B cell (primary cell): ENCODE measurements around the gene HAUS3. TPM values are rescaled to one million over a fixed set of nuclear protein-coding genes. Genes with fewer than 3 reads are reported as not detected.
"Not testable (repeated sequence)": the region's sequence is repeated elsewhere in the genome, so short reads cannot be mapped to it uniquely, and the experiment has no call there.

Experiments
- ATAC-seq: fragments of 200-7000 bp; cut with Tn5 transposase; one replicate; pipeline ENCODE4 v1.10.0; 2021; ENCODE audit warnings: low read depth, mild to moderate bottlenecking, moderate number of reproducible peaks, moderate library complexity
- CTCF ChIA-PET: fragments of 350-600 bp; sonication (Branson Sonifier 250); formaldehyde crosslinking; loops from one replicate; lab custom pipeline; 2021; ENCODE audit warnings: antibody characterized with exemption, inconsistent platforms; lab: Charles Lee
- POLR2A ChIA-PET: fragments of 350-600 bp; sonication (Branson Sonifier 250); formaldehyde crosslinking; loops from one replicate; lab custom pipeline; 2021; ENCODE audit warnings: antibody characterized with exemption; lab: Charles Lee
- DNase-seq: peaks from one replicate; pipeline ENCODE4 v3.0.0; 2013
- H2AFZ ChIP-seq: 2 replicates; pipeline ENCODE4 v1.6.1; 2012; ENCODE audit warnings: mild to moderate bottlenecking, low read depth, low read length; ENCODE audit not compliant: insufficient read depth, poor library complexity, severe bottlenecking
- H3K27ac ChIP-seq, 2 donors: 1 replicate in 1 of 2; 2 replicates in 1 of 2; pipeline ENCODE4 v1.5.1; 2012 to 2013; ENCODE audit warnings: low read length in 2 of 2, mild to moderate bottlenecking in 2 of 2, moderate library complexity in 1 of 2
- H3K27me3 ChIP-seq, 4 experiments: fragments of 200-600 bp in 1 of 4; sonication (generic) in 1 of 4; replicated peaks in 1 of 4; 1 replicate in 2 of 4; 2 replicates in 2 of 4; pipeline versions ENCODE4 v1.6.1 to v1.7.0; 2013 to 2016; ENCODE audit warnings: low read length in 3 of 4, mild to moderate bottlenecking in 2 of 4, mixed read lengths in 1 of 4, moderate library complexity in 1 of 4; ENCODE audit not compliant: insufficient read depth in 4 of 4, control insufficient read depth in 3 of 4; ENCODE audit errors: control extremely low read depth in 1 of 4
- H3K36me3 ChIP-seq, 2 experiments: replicated peaks in 1 of 2; 1 replicate in 1 of 2; 2 replicates in 1 of 2; pipeline versions ENCODE4 v1.6.1 to v1.7.1; 2013; ENCODE audit warnings: low read length in 1 of 2; ENCODE audit not compliant: insufficient read depth in 2 of 2, control insufficient read depth in 1 of 2; ENCODE audit errors: control extremely low read depth in 1 of 2, extremely low read depth in 1 of 2
- H3K4me1 ChIP-seq, 2 donors: fragments of 200-600 bp in 1 of 2; sonication (generic) in 1 of 2; 1 replicate in 1 of 2; 2 replicates in 1 of 2; pipeline versions ENCODE4 v1.5.1 to v1.6.1; 2013 to 2017; ENCODE audit warnings: low read length in 2 of 2; ENCODE audit not compliant: control insufficient read depth in 2 of 2, insufficient read depth in 2 of 2
- H3K4me2 ChIP-seq: replicated peaks from 2 replicates; pipeline ENCODE3; 2012; ENCODE audit warnings: mild to moderate bottlenecking, low read depth, low read length; ENCODE audit not compliant: poor library complexity, severe bottlenecking
- H3K4me3 ChIP-seq, 5 experiments: fragments of 200-600 bp in 1 of 5; sonication (generic) in 1 of 5; 1 replicate in 3 of 5; 2 replicates in 2 of 5; pipeline versions ENCODE4 v1.5.1 to v1.7.0; 2011 to 2016; ENCODE audit warnings: low read length in 4 of 5, mild to moderate bottlenecking in 4 of 5, low read depth in 2 of 5, control low read depth in 1 of 5, moderate library complexity in 1 of 5; ENCODE audit not compliant: insufficient read depth in 1 of 5; ENCODE audit errors: control extremely low read depth in 1 of 5, extremely low read depth in 1 of 5
- H3K79me2 ChIP-seq: fragments of 200-600 bp; sonication (generic); one replicate; pipeline ENCODE4 v1.6.0; 2016; ENCODE audit warnings: low read length; ENCODE audit not compliant: control insufficient read depth, insufficient read depth
- H3K9ac ChIP-seq: fragments of 200-600 bp; sonication (generic); 2 replicates; pipeline ENCODE4 v1.6.1; 2017; ENCODE audit warnings: mild to moderate bottlenecking, low read length, moderate library complexity
- H3K9me3 ChIP-seq, 3 donors: one replicate each; pipeline versions ENCODE4 v1.6.1 to v1.7.1; 2013; ENCODE audit warnings: low read length in 2 of 3; ENCODE audit not compliant: control insufficient read depth in 2 of 3, insufficient read depth in 1 of 3; ENCODE audit errors: control extremely low read depth in 1 of 3
- H4K20me1 ChIP-seq: 2 replicates; pipeline ENCODE4 v1.6.0; 2012; ENCODE audit warnings: mild to moderate bottlenecking, low read length; ENCODE audit not compliant: insufficient read depth, control insufficient read depth, poor library complexity, severe bottlenecking
- H3K27ac Mint-ChIP-seq: one replicate; pipeline ENCODE4 v1.8.0; 2021; ENCODE audit warnings: mixed read lengths
- H3K27me3 Mint-ChIP-seq: one replicate; pipeline ENCODE4 v1.8.0; 2021; ENCODE audit warnings: mixed read lengths
- H3K4me1 Mint-ChIP-seq: one replicate; pipeline ENCODE4 v1.8.0; 2021; ENCODE audit warnings: mixed read lengths
- H3K4me3 Mint-ChIP-seq: one replicate; pipeline ENCODE4 v1.8.0; 2021; ENCODE audit warnings: mixed read lengths
- H3K9me3 Mint-ChIP-seq: one replicate; pipeline ENCODE4 v1.8.0; 2022; ENCODE audit warnings: mixed read lengths; ENCODE audit not compliant: insufficient read depth
- CTCF ChIP-seq: fragments of 200-600 bp; IDR thresholded peaks from one replicate; pipeline ENCODE4 v1.8.0; 2022; ENCODE audit warnings: antibody characterized with exemption, mild to moderate bottlenecking
- EZH2 ChIP-seq: IDR thresholded peaks from 2 replicates; pipeline ENCODE4 v1.6.1; 2012; ENCODE audit warnings: borderline replicate concordance, low read depth, mild to moderate bottlenecking, moderate library complexity, low read length; ENCODE audit not compliant: insufficient read depth, poor library complexity, severe bottlenecking
- WGBS: methylation state at CpG from one replicate; pipeline ENCODE4 v1.1.5; 2013; ENCODE audit warnings: missing lambda C conversion rate; ENCODE audit not compliant: insufficient coverage; 5-methylcytosine and 5-hydroxymethylcytosine counted together
- intact Hi-C: fragments of 100-400 bp; cut with micrococcal nuclease; formaldehyde crosslinking; loops from one replicate; pipeline ENCODE4 v1.10.0; 2022
- polyA plus RNA-seq: library from polyadenylated mRNA; depleted of rRNA; stranded (reverse); fragments of >200 nt; gene quantifications from 2 replicates; pipeline ENCODE4 v1.2.3, GENCODE V29; 2012
- total RNA-seq, 2 donors: library from RNA; stranded (reverse); fragments of 120-200 nt in 1 of 2; gene quantifications; 1 replicate in 1 of 2; 2 replicates in 1 of 2; pipeline versions ENCODE4 v1.2.3 to v1.2.4, GENCODE V29; 2013 to 2022

The HAUS3 gene
- total and polyA plus RNA-seq, 2 donors (not counting 1 experiment from before 2014, with no cell fraction given): 8.2 to 26.5 TPM

- H3K4me2 ChIP-seq: no peak overlapping the region
- H3K4me3 ChIP-seq: no peak overlapping the region
- DNase-seq: no peak
- no peaks in the 10 kb centered on the region for H4K20me1 ChIP-seq
- no peaks in the 10 kb centered on the region for H3K79me2 ChIP-seq
- no peaks in the 10 kb centered on the region for H3K27me3 Mint-ChIP-seq
- intact Hi-C loops: no loop called here
- no peaks in the 10 kb centered on the region for H3K9me3 Mint-ChIP-seq
- CTCF ChIA-PET: no interaction called here
- H3K4me3 Mint-ChIP-seq: no peak overlapping the region
- TF ChIP-seq CTCF: no peak
- no peak for TF ChIP-seq EZH2
- H3K4me1 Mint-ChIP-seq: peaks cover 20% of the 10 kb centered on the region
- no peaks in the 10 kb centered on the region for H3K27me3 ChIP-seq
- no peaks in the 10 kb centered on the region for H3K9me3 ChIP-seq
- peak overlapping the region; percentile 53 for H3K27ac Mint-ChIP-seq
- no peaks in the 10 kb centered on the region for H3K36me3 ChIP-seq
- POLR2A ChIA-PET: no interaction called here
- H3K9ac ChIP-seq: no peak overlapping the region
- H2AFZ ChIP-seq: no peak overlapping the region
- peaks cover 9 to 11% of the 10 kb centered on the region in 2 donors for H3K4me1 ChIP-seq
- no peak overlapping the region for H3K27ac ChIP-seq
- ATAC-seq: no peak
- 96% methylated on average over 12 of the region's 30 CpGs for WGBS
Observed at GRCh38 chr4:2276581-2277325, 34.8 kb upstream of the HAUS3 start.

GRCh38 chr4:2275546-2276251 is 33.8 kb upstream of the HAUS3 start:
- peaks cover 0 to under 1% of the 10 kb centered on the region in 2 donors for H3K4me1 ChIP-seq
- no peak overlapping the region for H3K9ac ChIP-seq
- no peak overlapping the region for H3K4me2 ChIP-seq
- H4K20me1 ChIP-seq: no peaks in the 10 kb centered on the region
- ATAC-seq (no peak), DNase-seq (no peak)
- WGBS: 96% methylated on average over 44 of the region's 44 CpGs
- H2AFZ ChIP-seq: no peak overlapping the region
- no peaks in the 10 kb centered on the region for H3K36me3 ChIP-seq
- H3K27me3 ChIP-seq: no peaks in the 10 kb centered on the region
- H3K9me3 Mint-ChIP-seq: no peaks in the 10 kb centered on the region
- no peak for TF ChIP-seq CTCF
- TF ChIP-seq EZH2: no peak
- H3K9me3 ChIP-seq: no peaks in the 10 kb centered on the region
- H3K4me1 Mint-ChIP-seq: peaks cover 10% of the 10 kb centered on the region
- no peak overlapping the region for H3K27ac Mint-ChIP-seq
- ChIA-PET POLR2A (no interaction called here), CTCF (no interaction called here)
- no peak overlapping the region for H3K4me3 Mint-ChIP-seq
- H3K79me2 ChIP-seq: no peaks in the 10 kb centered on the region
- H3K27me3 Mint-ChIP-seq: no peaks in the 10 kb centered on the region
- intact Hi-C loops: no loop called here
- no peak overlapping the region for H3K4me3 ChIP-seq
- H3K27ac ChIP-seq: no peak overlapping the region

GRCh38 chr4:2275044-2275397 is 33.1 kb upstream of the HAUS3 start:
- H2AFZ ChIP-seq, intact Hi-C loops, H4K20me1 ChIP-seq, H3K27me3 Mint-ChIP-seq, H3K4me1 ChIP-seq, H3K4me3 ChIP-seq, DNase-seq, H3K36me3 ChIP-seq, H3K4me3 Mint-ChIP-seq, CTCF ChIA-PET, H3K27me3 ChIP-seq, H3K9ac ChIP-seq, H3K79me2 ChIP-seq, H3K4me2 ChIP-seq, H3K4me1 Mint-ChIP-seq, H3K9me3 Mint-ChIP-seq, POLR2A ChIA-PET, H3K9me3 ChIP-seq, H3K27ac ChIP-seq, ATAC-seq, H3K27ac Mint-ChIP-seq: not testable (repeated sequence)
- WGBS: 96% methylated on average over 10 of the region's 10 CpGs
